Measurements from ENCODE around the gene UXT.

DNA sequence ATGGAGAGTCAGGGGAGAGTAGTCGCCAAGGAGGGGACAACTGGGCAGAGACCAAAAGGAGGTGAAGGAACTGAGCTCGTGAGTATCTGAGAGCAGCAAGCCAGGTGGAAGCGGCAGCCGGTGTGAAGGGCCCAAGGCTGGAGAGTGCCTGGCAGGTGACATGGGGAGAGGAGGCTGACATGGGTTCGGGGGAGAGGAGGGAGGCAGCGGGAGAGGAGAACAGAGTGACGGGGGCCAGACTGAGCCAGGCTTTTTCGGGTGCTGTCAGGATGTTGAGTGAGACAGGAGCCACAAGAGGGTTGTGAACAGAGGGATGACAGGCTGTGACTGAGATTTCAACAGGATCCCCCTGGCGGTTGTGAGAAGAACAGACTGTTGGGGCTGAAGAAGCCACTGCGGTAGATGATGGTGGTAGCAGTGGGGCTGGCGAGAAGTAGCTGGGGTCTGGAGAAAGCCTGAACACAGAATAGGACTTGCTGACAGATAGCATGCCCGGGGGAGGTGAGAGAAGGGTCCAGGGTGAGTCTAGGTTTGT is 14.4 kb downstream of the UXT start:
- TF ChIP-seq, protein P1, sequence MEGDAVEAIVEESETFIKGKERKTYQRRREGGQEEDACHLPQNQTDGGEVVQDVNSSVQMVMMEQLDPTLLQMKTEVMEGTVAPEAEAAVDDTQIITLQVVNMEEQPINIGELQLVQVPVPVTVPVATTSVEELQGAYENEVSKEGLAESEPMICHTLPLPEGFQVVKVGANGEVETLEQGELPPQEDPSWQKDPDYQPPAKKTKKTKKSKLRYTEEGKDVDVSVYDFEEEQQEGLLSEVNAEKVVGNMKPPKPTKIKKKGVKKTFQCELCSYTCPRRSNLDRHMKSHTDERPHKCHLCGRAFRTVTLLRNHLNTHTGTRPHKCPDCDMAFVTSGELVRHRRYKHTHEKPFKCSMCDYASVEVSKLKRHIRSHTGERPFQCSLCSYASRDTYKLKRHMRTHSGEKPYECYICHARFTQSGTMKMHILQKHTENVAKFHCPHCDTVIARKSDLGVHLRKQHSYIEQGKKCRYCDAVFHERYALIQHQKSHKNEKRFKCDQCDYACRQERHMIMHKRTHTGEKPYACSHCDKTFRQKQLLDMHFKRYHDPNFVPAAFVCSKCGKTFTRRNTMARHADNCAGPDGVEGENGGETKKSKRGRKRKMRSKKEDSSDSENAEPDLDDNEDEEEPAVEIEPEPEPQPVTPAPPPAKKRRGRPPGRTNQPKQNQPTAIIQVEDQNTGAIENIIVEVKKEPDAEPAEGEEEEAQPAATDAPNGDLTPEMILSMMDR (IDR thresholded peaks at IDR 0.05), result peak in 2 of 7 experiments; percentile 13 to 32
- TF ChIP-seq POLR2A (IDR thresholded peaks at IDR 0.05) (no peak), EP300 (IDR thresholded peaks at IDR 0.05) (no peak), POLR2AphosphoS5 (IDR thresholded peaks at IDR 0.05) (no peak)
